ENCODE measurements around the gene HOXB1. TPM values are rescaled to one million over a fixed set of nuclear protein-coding genes. Genes with fewer than 3 reads are reported as not detected.

Gene HOXB1
- total and polyA plus RNA-seq, 5 donors from 2014 or later = not detected

DNA sequence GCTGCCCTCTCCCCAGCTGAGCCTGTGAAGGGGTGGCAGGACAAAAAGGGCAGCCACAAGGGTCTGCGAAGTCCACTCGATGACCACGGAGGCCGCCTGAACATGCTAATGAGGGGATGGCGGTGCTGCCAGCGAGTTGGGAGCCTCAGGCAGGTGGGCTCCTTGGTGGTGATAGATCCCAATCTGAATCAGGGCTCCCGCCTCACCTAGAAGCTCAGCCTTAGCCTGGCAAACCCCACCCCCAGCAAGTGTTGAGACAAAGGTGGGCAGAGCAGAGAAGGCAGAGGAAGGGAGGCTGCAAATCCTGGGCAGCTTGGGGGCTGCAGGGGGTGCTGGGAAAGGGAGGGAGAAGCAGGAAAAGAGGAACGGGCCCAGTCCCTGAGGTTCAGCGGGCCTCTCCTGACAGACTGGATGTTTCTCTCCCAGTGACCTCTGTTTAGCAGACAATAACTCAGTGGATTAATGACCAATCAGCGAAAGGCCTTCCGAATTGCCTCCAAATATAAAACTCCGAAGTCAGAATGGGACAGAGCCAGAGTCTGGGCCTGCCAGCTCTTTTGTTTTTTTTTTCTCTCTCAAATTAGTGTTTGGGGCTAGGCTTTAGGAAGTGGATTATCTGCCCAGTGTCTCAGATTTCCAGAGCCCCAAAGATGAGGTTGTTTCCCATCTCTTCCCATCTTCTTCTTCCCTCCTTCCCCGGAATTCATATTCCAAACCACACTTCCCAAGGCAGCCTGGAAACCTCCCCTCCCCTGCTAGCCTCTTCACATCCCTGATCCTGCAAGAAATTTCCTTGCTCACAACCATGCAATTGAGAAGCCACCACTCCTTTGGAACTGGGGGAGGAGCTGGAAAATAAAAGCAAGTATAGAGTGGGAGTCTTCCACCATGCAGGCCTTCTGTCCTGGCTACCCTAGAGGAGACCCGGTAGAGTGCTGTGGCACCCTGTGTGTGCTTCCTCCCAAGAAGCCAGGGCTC is 29.3 kb upstream of the HOXB1 start:
- Histone ChIP-seq H3K4me3 (ENCODE audit: low read depth, low read length) (no peak overlapping the region), H3K27me3 (ENCODE audit: control insufficient read depth, insufficient read depth, low read length) (no peaks in the 10 kb centered on the region), H3K27ac (ENCODE audit: insufficient read depth, low read length, poor library complexity, severe bottlenecking) (no peak overlapping the region), H3K36me3 (ENCODE audit: control insufficient read depth, insufficient read depth, low read length) (no peaks in the 10 kb centered on the region), H3K4me1 (ENCODE audit: control insufficient read depth, insufficient read depth, low read length, poor library complexity, severe bottlenecking) (peaks cover 2% of the 10 kb centered on the region), H3K9me3 (ENCODE audit: control insufficient read depth in 2 of 2, low read length in 2 of 2) (no peaks in the 10 kb centered on the region)
- Mint-ChIP-seq H3K27me3 (peaks cover 28% of the 10 kb centered on the region), H3K4me3 (no peak overlapping the region), H3K36me3 (peaks cover 4% of the 10 kb centered on the region), H3K4me1 (peaks cover 0 to 16% (median 8%) of the 10 kb centered on the region in 4 donors), H3K27ac (peak overlapping the region in 1 of 3 donors; percentile 26), H3K9me3 (no peaks in the 10 kb centered on the region)
- DNase-seq (no peak), ATAC-seq (ENCODE audit: low read depth in 2 of 2) (no peak)

GRCh38 chr17:48559122-48559839 is 28.5 kb upstream of the HOXB1 start:
- Histone ChIP-seq H3K4me3 (ENCODE audit: low read depth, low read length) (no peak overlapping the region), H3K27me3 (ENCODE audit: control insufficient read depth, insufficient read depth, low read length) (no peaks in the 10 kb centered on the region), H3K27ac (ENCODE audit: insufficient read depth, low read length, poor library complexity, severe bottlenecking) (no peak overlapping the region), H3K4me1 (ENCODE audit: control insufficient read depth, insufficient read depth, low read length, poor library complexity, severe bottlenecking) (peaks cover 2% of the 10 kb centered on the region), H3K9me3 (ENCODE audit: control insufficient read depth in 2 of 2, low read length in 2 of 2) (no peaks in the 10 kb centered on the region), H3K36me3 (ENCODE audit: control insufficient read depth, insufficient read depth, low read length) (no peaks in the 10 kb centered on the region)
- H3K9me3 Mint-ChIP-seq = no peaks in the 10 kb centered on the region
- no peak overlapping the region for H3K4me3 Mint-ChIP-seq
- ATAC-seq (ENCODE audit: low read depth in 2 of 2) (no peak), DNase-seq (no peak)
- H3K27ac Mint-ChIP-seq = no peak overlapping the region
- peaks cover 28% of the 10 kb centered on the region for H3K27me3 Mint-ChIP-seq
- H3K36me3 Mint-ChIP-seq = peaks cover 4% of the 10 kb centered on the region
- H3K4me1 Mint-ChIP-seq = peaks cover 0 to 12% (median 8%) of the 10 kb centered on the region in 4 donors

GRCh38 chr17:48558831-48559121 is 28.0 kb upstream of the HOXB1 start:
- Histone ChIP-seq H3K27me3 (ENCODE audit: control insufficient read depth, insufficient read depth, low read length) (no peaks in the 10 kb centered on the region), H3K27ac (ENCODE audit: insufficient read depth, low read length, poor library complexity, severe bottlenecking) (no peak overlapping the region), H3K36me3 (ENCODE audit: control insufficient read depth, insufficient read depth, low read length) (no peaks in the 10 kb centered on the region), H3K4me1 (ENCODE audit: control insufficient read depth, insufficient read depth, low read length, poor library complexity, severe bottlenecking) (peaks cover 2% of the 10 kb centered on the region), H3K9me3 (ENCODE audit: control insufficient read depth in 2 of 2, low read length in 2 of 2) (no peaks in the 10 kb centered on the region), H3K4me3 (ENCODE audit: low read depth, low read length) (no peak overlapping the region)
- H3K9me3 Mint-ChIP-seq = no peaks in the 10 kb centered on the region
- peaks cover 27% of the 10 kb centered on the region for H3K27me3 Mint-ChIP-seq
- ATAC-seq (ENCODE audit: low read depth in 2 of 2) = no peak
- H3K27ac Mint-ChIP-seq = peak overlapping the region in 1 of 3 donors; percentile 67
- H3K4me1 Mint-ChIP-seq = peaks cover 0 to 12% (median 8%) of the 10 kb centered on the region in 4 donors
- H3K4me3 Mint-ChIP-seq = no peak overlapping the region
- no peak for DNase-seq
- peaks cover 4% of the 10 kb centered on the region for H3K36me3 Mint-ChIP-seq

DNA sequence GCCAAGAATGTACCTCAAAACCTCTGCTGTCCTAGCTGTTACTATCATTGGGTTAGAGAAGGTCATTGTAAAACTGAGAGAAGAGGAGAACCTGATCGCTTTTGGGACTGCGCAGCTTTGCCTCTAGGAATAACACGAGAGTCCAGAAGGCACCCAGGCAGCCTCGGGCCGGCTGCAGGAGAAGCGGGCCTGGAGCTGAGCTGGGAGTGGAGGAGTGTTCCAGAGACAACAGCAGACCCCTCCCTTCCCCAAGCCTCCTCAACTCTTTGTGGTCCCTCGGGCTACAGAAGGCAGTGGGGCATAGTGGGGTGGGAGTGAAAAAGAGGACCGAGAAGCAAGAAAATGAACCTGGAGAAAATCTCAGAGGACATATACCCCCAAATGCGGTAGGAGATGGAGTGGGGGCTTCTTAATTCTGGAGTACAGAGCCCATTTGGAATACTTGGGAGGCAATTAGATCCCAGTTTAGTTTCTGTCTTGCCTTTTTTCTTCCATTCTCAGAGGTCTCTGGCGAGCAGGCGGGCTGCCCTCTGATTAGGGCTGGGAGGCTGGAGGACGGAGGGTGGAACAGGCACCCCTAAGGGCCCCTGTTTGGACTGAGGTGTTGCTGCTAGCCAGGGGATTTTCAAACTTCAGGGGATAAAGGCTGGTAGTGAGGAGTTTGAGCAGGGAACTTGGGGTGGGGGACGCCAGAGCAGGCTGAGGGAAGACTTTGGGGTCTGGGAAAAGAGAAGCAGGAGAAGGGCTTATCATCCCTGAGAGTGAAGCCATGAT is 27.4 kb upstream of the HOXB1 start:
- Mint-ChIP-seq H3K4me3 (no peak overlapping the region), H3K27ac (peak overlapping the region in 1 of 3 donors; percentile 67), H3K36me3 (peaks cover 4% of the 10 kb centered on the region), H3K27me3 (peaks cover 21% of the 10 kb centered on the region), H3K9me3 (no peaks in the 10 kb centered on the region), H3K4me1 (peaks cover 0 to 12% (median 8%) of the 10 kb centered on the region in 4 donors)
- Histone ChIP-seq H3K27ac (ENCODE audit: insufficient read depth, low read length, poor library complexity, severe bottlenecking) (no peak overlapping the region), H3K36me3 (ENCODE audit: control insufficient read depth, insufficient read depth, low read length) (no peaks in the 10 kb centered on the region), H3K9me3 (ENCODE audit: control insufficient read depth in 2 of 2, low read length in 2 of 2) (no peaks in the 10 kb centered on the region), H3K27me3 (ENCODE audit: control insufficient read depth, insufficient read depth, low read length) (no peaks in the 10 kb centered on the region), H3K4me3 (ENCODE audit: low read depth, low read length) (no peak overlapping the region), H3K4me1 (ENCODE audit: control insufficient read depth, insufficient read depth, low read length, poor library complexity, severe bottlenecking) (peaks cover 2% of the 10 kb centered on the region)
- ATAC-seq (ENCODE audit: low read depth in 2 of 2) (no peak), DNase-seq (no peak)

DNA sequence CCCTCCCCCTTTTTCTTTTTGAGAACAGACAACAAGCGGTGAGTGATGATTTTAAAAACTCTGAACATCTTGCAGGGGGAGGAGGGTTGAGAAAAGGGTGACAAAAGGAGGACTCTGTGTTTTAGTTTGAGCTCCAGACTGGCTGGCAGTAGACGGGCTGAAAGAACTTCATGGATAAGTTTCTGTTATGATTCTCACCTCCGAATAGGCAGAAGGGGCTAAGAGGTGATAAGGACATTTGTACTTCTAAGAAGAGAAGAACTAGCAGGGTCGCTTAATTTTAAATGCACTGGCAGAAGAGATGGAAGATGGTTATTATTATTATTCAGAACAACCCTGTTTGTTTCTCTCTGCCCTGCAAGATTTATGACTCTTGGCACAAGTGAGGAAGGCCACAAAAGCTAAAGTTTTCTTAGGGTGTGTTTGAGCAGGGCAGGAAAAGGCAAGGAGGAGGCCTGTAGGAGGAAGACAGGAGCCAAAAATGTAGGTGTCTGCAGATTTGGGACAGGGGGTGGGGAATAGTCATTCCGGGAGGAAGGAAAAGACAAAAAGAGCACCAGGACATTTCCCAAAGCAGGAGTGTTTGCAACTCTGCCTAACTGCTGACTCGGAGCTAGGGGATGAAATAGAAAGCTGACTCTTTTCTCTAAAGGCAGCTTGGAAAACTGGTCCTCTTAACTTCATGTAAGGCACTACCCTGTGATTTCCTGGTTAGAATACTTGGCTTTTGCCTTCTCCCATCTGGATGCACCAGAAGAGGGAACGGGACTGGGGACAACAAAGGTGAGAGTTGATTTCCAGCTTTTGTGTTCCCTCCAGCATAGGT is 26.0 kb upstream of the HOXB1 start:
- ATAC-seq (ENCODE audit: low read depth in 2 of 2) = no peak
- no peaks in the 10 kb centered on the region for H3K36me3 ChIP-seq (ENCODE audit: control insufficient read depth, insufficient read depth, low read length)
- H3K4me1 Mint-ChIP-seq = peaks cover 0 to 10% (median 7%) of the 10 kb centered on the region in 4 donors
- peaks cover 24% of the 10 kb centered on the region for H3K27me3 Mint-ChIP-seq
- no peak overlapping the region for H3K4me3 Mint-ChIP-seq
- H3K4me3 ChIP-seq (ENCODE audit: low read depth, low read length) = no peak overlapping the region
- H3K36me3 Mint-ChIP-seq = peaks cover 4% of the 10 kb centered on the region
- H3K27me3 ChIP-seq (ENCODE audit: control insufficient read depth, insufficient read depth, low read length) = no peaks in the 10 kb centered on the region
- no peak overlapping the region for H3K27ac ChIP-seq (ENCODE audit: insufficient read depth, low read length, poor library complexity, severe bottlenecking)
- no peaks in the 10 kb centered on the region for H3K9me3 Mint-ChIP-seq
- no peak overlapping the region for H3K27ac Mint-ChIP-seq
- no peak for DNase-seq
- H3K9me3 ChIP-seq (ENCODE audit: control insufficient read depth in 2 of 2, low read length in 2 of 2) = no peaks in the 10 kb centered on the region
- peaks cover 2% of the 10 kb centered on the region for H3K4me1 ChIP-seq (ENCODE audit: control insufficient read depth, insufficient read depth, low read length, poor library complexity, severe bottlenecking)

- no peak overlapping the region for H3K4me3 Mint-ChIP-seq
- ATAC-seq (ENCODE audit: low read depth in 2 of 2) = no peak
These were observed 25.4 kb upstream of the HOXB1 start for GRCh38 chr17:48556229-48556575.

More at GRCh38 chr17:48556229-48556575, 25.4 kb upstream of the HOXB1 start:
- Mint-ChIP-seq H3K27ac (no peak overlapping the region), H3K4me1 (peaks cover 0 to 10% (median 5%) of the 10 kb centered on the region in 4 donors), H3K9me3 (no peaks in the 10 kb centered on the region), H3K36me3 (peaks cover 4% of the 10 kb centered on the region), H3K27me3 (peaks cover 24% of the 10 kb centered on the region)
- no peak overlapping the region for H3K27ac ChIP-seq (ENCODE audit: insufficient read depth, low read length, poor library complexity, severe bottlenecking)
- no peak for DNase-seq
- H3K4me1 ChIP-seq (ENCODE audit: control insufficient read depth, insufficient read depth, low read length, poor library complexity, severe bottlenecking) = peaks cover 2% of the 10 kb centered on the region
- no peaks in the 10 kb centered on the region for H3K36me3 ChIP-seq (ENCODE audit: control insufficient read depth, insufficient read depth, low read length)
- no peaks in the 10 kb centered on the region for H3K9me3 ChIP-seq (ENCODE audit: control insufficient read depth in 2 of 2, low read length in 2 of 2)
- no peak overlapping the region for H3K4me3 ChIP-seq (ENCODE audit: low read depth, low read length)
- no peaks in the 10 kb centered on the region for H3K27me3 ChIP-seq (ENCODE audit: control insufficient read depth, insufficient read depth, low read length)
